Body of pancreas (tissue), 4 donors: ENCODE data around the gene ANXA6.

Source experiments
- POLR2A ChIP-seq, 3 donors: fragments of 450-650 bp; IDR thresholded peaks; one replicate each; pipeline ENCODE4 v1.6.1; 2016; ENCODE audit warnings: antibody characterized with exemption in 3 of 3, mild to moderate bottlenecking in 2 of 3
- TF ChIP-seq, protein P1 (sequence below), 7 experiments: fragments of 450-650 bp in 4 of 7; fragments of 200-600 bp in 3 of 7; sonication (generic) in 3 of 7; IDR thresholded peaks; one replicate each; pipeline ENCODE4 v1.5.1; 2016 to 2019; ENCODE audit warnings: antibody characterized with exemption in 7 of 7

DNA sequence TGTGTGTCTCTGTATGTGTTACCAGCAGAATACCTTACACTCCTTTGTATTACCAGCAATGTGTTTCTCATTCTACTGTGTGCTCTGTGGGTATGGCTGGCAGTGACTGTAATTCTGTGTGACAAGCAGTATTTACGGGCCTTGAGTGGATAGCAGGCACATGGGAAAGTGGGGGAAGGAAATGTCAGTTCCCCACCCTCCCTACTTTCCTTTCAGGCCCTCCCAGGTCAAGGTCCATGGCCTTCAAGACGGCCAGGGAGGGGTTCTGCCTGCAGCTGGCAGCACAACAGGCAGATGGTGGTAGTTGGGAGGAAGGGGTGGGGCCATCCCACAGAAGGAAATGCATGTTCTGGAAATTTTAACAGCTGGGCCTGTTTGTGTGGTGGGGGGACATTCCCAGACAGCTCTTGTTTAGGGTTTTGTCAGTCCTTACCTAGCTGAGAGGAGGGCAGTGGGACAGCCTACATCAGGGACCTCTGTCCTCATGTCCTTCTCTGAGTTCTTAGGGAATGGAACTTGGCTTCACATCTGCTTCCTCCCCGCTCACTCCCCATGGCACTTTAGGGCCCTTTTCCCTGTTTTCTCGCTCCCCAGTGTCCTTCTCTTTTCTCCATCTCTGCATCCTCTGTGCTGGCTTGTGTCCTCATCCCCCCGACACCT lies 62.1 kb downstream of the ANXA6 start:
- peak in 1 of 3 donors; percentile 43 for TF ChIP-seq POLR2A (IDR thresholded peaks at IDR 0.05)
- TF ChIP-seq, protein P1, sequence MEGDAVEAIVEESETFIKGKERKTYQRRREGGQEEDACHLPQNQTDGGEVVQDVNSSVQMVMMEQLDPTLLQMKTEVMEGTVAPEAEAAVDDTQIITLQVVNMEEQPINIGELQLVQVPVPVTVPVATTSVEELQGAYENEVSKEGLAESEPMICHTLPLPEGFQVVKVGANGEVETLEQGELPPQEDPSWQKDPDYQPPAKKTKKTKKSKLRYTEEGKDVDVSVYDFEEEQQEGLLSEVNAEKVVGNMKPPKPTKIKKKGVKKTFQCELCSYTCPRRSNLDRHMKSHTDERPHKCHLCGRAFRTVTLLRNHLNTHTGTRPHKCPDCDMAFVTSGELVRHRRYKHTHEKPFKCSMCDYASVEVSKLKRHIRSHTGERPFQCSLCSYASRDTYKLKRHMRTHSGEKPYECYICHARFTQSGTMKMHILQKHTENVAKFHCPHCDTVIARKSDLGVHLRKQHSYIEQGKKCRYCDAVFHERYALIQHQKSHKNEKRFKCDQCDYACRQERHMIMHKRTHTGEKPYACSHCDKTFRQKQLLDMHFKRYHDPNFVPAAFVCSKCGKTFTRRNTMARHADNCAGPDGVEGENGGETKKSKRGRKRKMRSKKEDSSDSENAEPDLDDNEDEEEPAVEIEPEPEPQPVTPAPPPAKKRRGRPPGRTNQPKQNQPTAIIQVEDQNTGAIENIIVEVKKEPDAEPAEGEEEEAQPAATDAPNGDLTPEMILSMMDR (IDR thresholded peaks at IDR 0.05), result no peak
